Activated CD4-positive, CD25-positive, alpha-beta regulatory T cell treated with anti-CD3 and anti-CD28 coated beads, Interleukin-2, amount 50 U/mL, for 16 hours (primary cell): Measurements from ENCODE around the gene PTOV1.

Experiments used
- DNase-seq: peaks from one replicate; pipeline ENCODE4 v3.0.0-alpha.2; 2020; ENCODE audit warnings: low read depth, low spot score

Gene PTOV1

GRCh38 chr19:49888510-49888824, 37.5 kb downstream of the PTOV1 start:
- no peak for DNase-seq

DNA sequence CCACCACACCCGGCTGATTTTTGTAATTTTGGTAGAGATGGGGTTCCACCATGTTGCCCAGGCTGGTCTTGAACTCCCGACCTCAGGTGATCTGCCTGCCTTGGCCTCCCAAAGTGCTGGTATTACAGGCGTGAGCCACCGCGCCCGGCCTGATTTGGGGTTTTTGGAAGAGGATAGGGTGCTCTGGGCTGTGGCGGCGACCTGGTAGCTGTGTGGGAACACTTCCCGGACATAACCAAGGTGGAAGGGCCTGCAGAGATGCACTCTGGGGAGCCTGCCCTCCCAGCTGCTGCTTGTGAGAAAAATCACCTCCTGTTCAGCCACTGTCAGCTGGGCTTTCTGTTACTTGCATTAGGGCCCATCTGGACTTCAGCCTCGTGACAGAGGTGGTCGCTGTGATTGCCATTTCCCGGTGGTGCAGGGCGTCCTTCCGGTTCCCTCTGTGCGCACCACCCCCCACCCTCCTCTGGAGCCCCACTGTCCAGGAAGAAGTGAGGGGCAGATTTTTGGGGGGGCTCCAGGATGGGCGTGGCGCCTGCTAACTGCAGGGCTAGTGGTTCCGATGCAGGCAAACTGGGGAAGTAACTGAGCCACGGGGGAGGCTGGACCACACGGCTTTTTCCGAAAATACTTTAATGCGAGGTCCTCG, 38.2 kb downstream of the PTOV1 start:
- no peak for DNase-seq

DNA sequence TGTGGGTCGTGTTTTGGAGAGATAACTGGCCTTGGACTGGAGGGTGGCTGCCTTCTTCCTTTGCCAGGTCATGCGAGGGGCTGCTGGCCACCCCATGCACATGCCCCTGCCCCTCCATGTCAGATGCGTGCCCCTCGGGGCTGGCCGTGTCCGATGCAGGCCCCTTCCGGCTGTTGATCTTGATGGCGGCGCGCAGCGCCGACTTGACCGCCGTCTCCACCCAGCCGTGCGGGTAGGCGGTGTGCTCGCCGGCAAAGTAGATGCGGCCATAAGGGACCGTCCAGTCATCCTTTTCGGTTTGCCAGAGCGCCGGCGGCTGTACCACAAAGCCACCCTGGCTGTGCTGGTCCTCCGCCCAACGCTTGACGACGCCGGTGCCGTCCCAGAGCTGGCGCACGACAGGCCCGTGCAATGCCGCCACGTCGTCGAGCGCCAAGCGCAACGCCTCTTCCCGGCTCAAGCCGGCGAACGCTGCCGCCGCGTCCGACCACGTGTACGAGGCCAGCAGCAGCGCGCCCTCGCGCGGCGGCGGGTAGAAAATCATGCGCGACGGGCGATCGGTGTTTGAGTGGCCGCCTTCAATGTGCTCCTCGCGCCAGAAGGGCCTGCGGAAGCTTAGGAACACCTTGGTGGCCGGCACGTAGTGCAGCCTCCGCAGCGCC, 38.9 kb downstream of the PTOV1 start:
- DNase-seq: peak; percentile 60

DNA sequence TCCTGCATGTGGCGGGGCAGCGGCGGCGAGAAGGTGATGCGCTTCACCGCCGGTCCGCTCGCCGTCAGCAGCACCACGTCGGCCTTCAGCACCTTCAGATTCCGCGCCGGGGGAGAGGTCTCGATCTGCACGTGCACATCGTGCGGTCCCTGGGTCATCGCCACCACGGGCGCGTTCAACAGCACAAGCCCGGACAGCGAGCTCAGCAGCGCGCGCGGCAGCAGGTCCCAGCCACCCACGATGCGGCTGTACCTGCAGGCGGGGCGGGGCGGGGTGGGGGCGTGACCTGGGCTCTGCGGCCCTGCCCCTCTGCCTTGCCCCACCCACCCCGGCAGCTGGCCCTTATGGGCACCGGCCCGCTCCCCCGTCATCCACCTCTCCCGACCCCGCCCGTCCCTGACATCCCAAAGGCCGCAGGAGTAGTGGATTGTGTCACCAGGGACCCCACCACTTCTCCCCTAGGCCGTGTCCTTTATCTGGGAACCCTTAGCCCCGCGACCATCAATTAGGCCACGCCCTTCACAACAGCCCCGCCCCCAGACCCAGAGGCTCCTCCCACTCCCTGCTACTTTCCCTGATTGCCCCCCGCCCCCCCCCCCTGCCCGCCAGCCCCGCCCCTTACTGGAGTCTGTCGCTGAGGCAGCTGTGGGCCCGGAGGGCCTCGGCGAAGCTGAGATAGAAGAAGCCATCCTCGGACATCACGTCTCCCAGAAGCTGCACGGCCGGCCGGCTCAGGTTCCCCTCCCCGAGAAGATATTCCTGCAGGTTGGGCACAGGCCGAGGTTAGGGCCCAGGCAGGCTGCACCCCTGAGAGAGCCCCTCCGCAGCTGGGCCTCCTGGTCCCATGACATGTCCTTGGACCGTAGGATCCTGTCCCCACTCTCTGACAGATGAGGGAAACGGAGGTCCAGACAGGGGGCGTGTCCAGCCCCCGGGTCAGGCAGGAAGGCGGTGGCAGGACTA, 39.7 kb downstream of the PTOV1 start:
- no peak for DNase-seq

GRCh38 chr19:49891393-49891792, 40.4 kb downstream of the PTOV1 start:
- DNase-seq: no peak

DNA sequence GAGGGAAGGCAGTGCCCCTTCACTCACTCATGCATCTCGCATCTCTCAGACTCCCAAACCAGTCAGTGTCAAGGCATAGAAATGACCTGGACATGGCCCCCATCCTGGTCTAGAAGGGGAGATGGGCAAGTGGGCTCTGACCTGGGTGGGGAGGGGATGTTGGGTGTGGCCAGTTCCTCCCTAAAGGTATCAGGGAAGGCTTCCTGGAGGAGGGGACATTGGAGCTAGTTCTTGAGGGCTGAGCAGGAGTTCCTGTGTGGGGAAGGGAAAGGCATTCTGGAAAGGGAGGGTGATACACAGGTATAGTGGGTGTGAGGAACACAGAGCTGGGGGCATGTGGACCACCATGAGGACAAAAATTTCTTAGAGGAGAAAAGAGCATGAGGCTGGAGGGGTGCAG, 41.8 kb downstream of the PTOV1 start:
- no peak for DNase-seq

- no peak for DNase-seq
These were observed 43.2 kb downstream of the PTOV1 start for GRCh38 chr19:49894011-49894664.

- no peak for DNase-seq
These were observed 44.1 kb downstream of the PTOV1 start for GRCh38 chr19:49894879-49895565.

DNA sequence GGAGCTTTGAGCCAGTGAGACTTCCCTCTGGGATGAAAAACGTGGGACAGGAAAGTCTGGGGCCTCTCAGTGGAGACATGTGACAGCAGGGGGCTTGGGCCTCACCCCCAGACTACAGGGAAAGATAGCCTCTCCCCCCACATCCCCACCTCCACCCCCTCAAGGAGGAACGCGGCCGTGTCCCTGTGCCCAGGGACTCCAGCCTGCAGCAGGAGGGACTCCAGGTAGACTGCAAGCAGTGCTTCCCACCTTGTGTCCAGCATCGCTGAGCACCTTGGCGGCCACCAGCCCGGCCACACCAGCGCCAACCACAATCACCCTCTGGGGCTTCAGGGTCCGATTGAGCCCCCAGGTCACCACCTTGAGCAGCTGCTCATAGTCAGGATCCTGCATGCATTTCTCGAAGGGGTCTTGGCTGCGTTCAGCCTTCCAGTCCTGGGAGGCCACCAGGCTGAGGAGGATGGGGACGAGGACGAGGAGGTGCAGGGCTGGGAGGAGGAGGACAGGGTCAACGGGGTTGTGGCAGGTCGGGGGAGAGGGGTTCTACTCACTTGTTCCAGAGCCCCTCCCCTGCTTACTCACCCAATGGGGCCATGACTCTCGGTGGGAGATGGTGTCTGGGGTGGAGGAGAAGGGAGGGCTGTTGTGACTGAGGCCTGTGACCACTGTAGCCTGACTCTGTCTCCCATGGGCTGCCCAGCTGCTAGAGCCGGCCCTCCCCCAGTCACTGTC, 44.8 kb downstream of the PTOV1 start:
- no peak for DNase-seq

GRCh38 chr19:49896863-49897621, 46.1 kb downstream of the PTOV1 start, which contains the start of gene IL4I1:
IL4I1 (minus strand) TSS chr19:49896887; CDS start chr19:49896160, 727 bp downstream.
- peak; percentile 38 for DNase-seq

DNA sequence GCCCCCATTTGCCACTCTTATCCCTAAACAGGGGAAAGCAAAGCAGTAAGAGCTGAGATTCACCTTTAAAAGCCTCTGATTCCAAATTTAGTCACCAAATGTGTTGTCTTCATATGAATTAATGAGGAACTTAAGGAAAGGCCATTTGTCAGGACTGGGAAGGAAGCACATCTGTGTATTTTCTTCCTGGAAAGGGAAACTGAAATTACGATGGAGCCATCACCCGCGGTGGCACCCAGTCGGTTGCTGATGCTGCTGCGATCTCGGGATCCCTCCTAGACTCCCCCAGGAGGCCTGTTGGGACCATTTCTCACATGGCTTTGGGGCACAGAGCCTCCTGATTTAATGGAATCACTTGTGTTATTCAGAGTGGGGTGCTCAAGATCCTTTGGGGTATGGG, 53.2 kb downstream of the PTOV1 start:
- no peak for DNase-seq

GRCh38 chr19:49906879-49907564, 56.1 kb downstream of the PTOV1 start:
- DNase-seq: no peak

GRCh38 chr19:49907745-49908446, 56.9 kb downstream of the PTOV1 start:
- DNase-seq: no peak

GRCh38 chr19:49908480-49909420, 57.8 kb downstream of the PTOV1 start:
- no peak for DNase-seq

DNA sequence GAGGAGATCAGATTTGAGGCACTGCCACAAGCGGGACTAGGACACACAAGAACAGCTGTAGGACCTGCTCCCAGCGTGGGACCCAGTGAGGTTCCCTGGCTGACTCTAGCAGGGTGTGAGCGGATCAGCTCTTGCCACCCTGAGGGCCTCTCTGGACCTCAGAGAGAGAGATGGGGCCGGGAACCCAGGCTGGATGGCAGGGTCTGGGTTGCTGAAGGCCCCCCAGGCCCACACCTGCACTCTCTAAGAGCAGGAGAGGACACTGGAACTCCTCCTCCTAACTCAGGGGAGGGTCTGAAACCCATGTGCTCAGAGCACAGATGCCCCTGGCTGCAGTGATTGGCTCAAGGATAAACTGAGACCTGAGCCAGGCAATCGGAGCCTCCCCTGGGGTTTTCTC, 59.2 kb downstream of the PTOV1 start:
- no peak for DNase-seq
